HEK293 (cell line): Measurements from ENCODE around the gene LGI1.

ENCODE experiments used
- CTCF ChIA-PET: fragments of 350-600 bp; formaldehyde crosslinking; extraction: SDS; loops from one replicate; lab custom pipeline; 2021; ENCODE audit warnings: antibody characterized with exemption; lab: Yijun Ruan, JAX
- POLR2A ChIA-PET: fragments of 300-600 bp; formaldehyde crosslinking; extraction: SDS; loops from one replicate; lab custom pipeline; 2020; ENCODE audit warnings: antibody characterized with exemption, inconsistent platforms; lab: Yijun Ruan, JAX
- H3K27ac ChIP-seq: fragments of 200-500 bp; sonication (Bioruptor generic); 2 replicates; pipeline ENCODE4 v1.5.1; 2014; ENCODE audit warnings: low read depth, low read length, control low read depth, inconsistent platforms; ENCODE audit errors: extremely low read depth
- H3K36me3 ChIP-seq, 2 experiments: fragments of 200-500 bp in 1 of 2; sonication (Bioruptor generic) in 1 of 2; 1 replicate in 1 of 2; 2 replicates in 1 of 2; pipeline ENCODE4 v1.5.1; 2014 to 2017; ENCODE audit warnings: inconsistent platforms in 2 of 2, low read length in 2 of 2; ENCODE audit not compliant: control insufficient read depth in 2 of 2, insufficient read depth in 1 of 2
- H3K4me1 ChIP-seq: fragments of 200-500 bp; sonication (Bioruptor generic); 2 replicates; pipeline ENCODE4 v1.5.1; 2014; ENCODE audit warnings: mild to moderate bottlenecking, low read length, inconsistent platforms; ENCODE audit not compliant: control insufficient read depth, insufficient read depth
- H3K4me3 ChIP-seq: 2 replicates; pipeline ENCODE4 v1.5.1; 2011; ENCODE audit warnings: low read depth, mild to moderate bottlenecking, control low read depth, low read length, moderate library complexity
- H3K9me3 ChIP-seq: fragments of 200-500 bp; sonication (Bioruptor generic); 2 replicates; pipeline ENCODE4 v1.5.1; 2014; ENCODE audit warnings: low read depth, low read length, inconsistent platforms; ENCODE audit not compliant: control insufficient read depth, insufficient read depth
- EGR2 ChIP-seq: fragments of 450-650 bp; formaldehyde crosslinking; IDR thresholded peaks from 2 replicates; pipeline ENCODE4 v1.5.1; 2016; ENCODE audit warnings: low read depth, missing biosample characterization, missing genetic modification characterization
- HOXC10 ChIP-seq: sonication (generic); formaldehyde crosslinking; IDR thresholded peaks from 2 replicates; pipeline ENCODE4 v1.8.1; 2023; ENCODE audit warnings: mild to moderate bottlenecking, missing genetic modification reagents
- IKZF3 ChIP-seq: fragments of 450-650 bp; IDR thresholded peaks from 2 replicates; pipeline ENCODE4 v1.5.0; 2018; ENCODE audit warnings: missing biosample characterization, mild to moderate bottlenecking, missing genetic modification characterization, moderate library complexity
- KLF1 ChIP-seq: fragments of 450-650 bp; formaldehyde crosslinking; IDR thresholded peaks from 2 replicates; pipeline ENCODE4 v1.5.1; 2016; ENCODE audit warnings: missing biosample characterization, missing genetic modification characterization
- KLF16 ChIP-seq: fragments of 450-650 bp; formaldehyde crosslinking; IDR thresholded peaks from 2 replicates; pipeline ENCODE4 v1.5.1; 2017; ENCODE audit warnings: missing biosample characterization, missing genetic modification characterization
- OVOL3 ChIP-seq: fragments of 450-650 bp; formaldehyde crosslinking; IDR thresholded peaks from 2 replicates; pipeline ENCODE4 v1.5.1; 2016; ENCODE audit warnings: missing biosample characterization, missing genetic modification characterization
- PRDM1 ChIP-seq: fragments of 450-650 bp; formaldehyde crosslinking; IDR thresholded peaks from 2 replicates; pipeline ENCODE4; 2016; ENCODE audit warnings: missing biosample characterization, missing genetic modification characterization
- SCRT1 ChIP-seq: fragments of 450-650 bp; formaldehyde crosslinking; IDR thresholded peaks from 2 replicates; pipeline ENCODE4 v1.5.1; 2016; ENCODE audit warnings: missing biosample characterization, missing genetic modification characterization, borderline replicate concordance
- SP2 ChIP-seq: fragments of 450-650 bp; formaldehyde crosslinking; IDR thresholded peaks from 2 replicates; pipeline ENCODE4 v1.5.1; 2016; ENCODE audit warnings: missing biosample characterization, missing genetic modification characterization
- SP7 ChIP-seq: fragments of 450-650 bp; formaldehyde crosslinking; IDR thresholded peaks from 2 replicates; pipeline ENCODE4 v1.5.1; 2016; ENCODE audit warnings: missing biosample characterization, missing genetic modification characterization
- ZBTB1 ChIP-seq: fragments of 450-650 bp; formaldehyde crosslinking; IDR thresholded peaks from 2 replicates; pipeline ENCODE4 v1.5.1; 2016; ENCODE audit warnings: missing biosample characterization, missing genetic modification characterization
- ZBTB20 ChIP-seq: fragments of 450-650 bp; formaldehyde crosslinking; IDR thresholded peaks from 2 replicates; pipeline ENCODE4 v1.5.1; 2016; ENCODE audit warnings: missing biosample characterization, missing genetic modification characterization
- ZNF114 ChIP-seq: fragments of 450-650 bp; formaldehyde crosslinking; IDR thresholded peaks from 2 replicates; pipeline ENCODE4 v1.5.0; 2017; ENCODE audit warnings: missing biosample characterization, missing genetic modification characterization
- ZNF133 ChIP-seq: fragments of 450-650 bp; formaldehyde crosslinking; IDR thresholded peaks from 2 replicates; pipeline ENCODE4 v1.5.1; 2016; ENCODE audit warnings: missing biosample characterization, missing genetic modification characterization
- ZNF169 ChIP-seq: fragments of 450-650 bp; formaldehyde crosslinking; IDR thresholded peaks from 2 replicates; pipeline ENCODE4 v1.5.1; 2016; ENCODE audit warnings: missing biosample characterization, missing genetic modification characterization
- ZNF24 ChIP-seq: fragments of 450-650 bp; formaldehyde crosslinking; IDR thresholded peaks from 2 replicates; pipeline ENCODE4 v1.5.1; 2016; ENCODE audit warnings: missing biosample characterization, missing genetic modification characterization
- ZNF274 ChIP-seq, 2 experiments: fragments of 200-500 bp in 1 of 2; fragments of 450-650 bp in 1 of 2; sonication (Bioruptor generic) in 1 of 2; formaldehyde crosslinking in 1 of 2; IDR thresholded peaks; 2 replicates each; pipeline versions ENCODE4 v1.5.1 to v1.6.1; 2014 to 2016; ENCODE audit warnings: borderline replicate concordance in 1 of 2, inconsistent platforms in 1 of 2, low read length in 1 of 2, missing biosample characterization in 1 of 2, missing genetic modification characterization in 1 of 2
- ZNF335 ChIP-seq: fragments of 450-650 bp; formaldehyde crosslinking; conservative IDR thresholded peaks from 2 replicates; pipeline ENCODE4 v1.5.1; 2016; ENCODE audit warnings: missing biosample characterization, missing genetic modification characterization
- ZNF366 ChIP-seq: fragments of 450-650 bp; formaldehyde crosslinking; conservative IDR thresholded peaks from 2 replicates; pipeline ENCODE4 v1.5.1; 2016; ENCODE audit warnings: missing biosample characterization, missing genetic modification characterization
- ZNF426 ChIP-seq: fragments of 450-650 bp; formaldehyde crosslinking; IDR thresholded peaks from 2 replicates; pipeline ENCODE4 v1.5.1; 2017; ENCODE audit warnings: missing biosample characterization, missing genetic modification characterization, mild to moderate bottlenecking, inconsistent platforms, moderate library complexity
- ZNF510 ChIP-seq: fragments of 450-650 bp; formaldehyde crosslinking; IDR thresholded peaks from 2 replicates; pipeline ENCODE4 v1.5.1; 2018; ENCODE audit warnings: mild to moderate bottlenecking, missing genetic modification characterization, missing biosample characterization; ENCODE audit not compliant: insufficient replicate concordance
- ZNF529 ChIP-seq: fragments of 450-650 bp; formaldehyde crosslinking; IDR thresholded peaks from 2 replicates; pipeline ENCODE4 v1.5.1; 2017; ENCODE audit warnings: missing genetic modification characterization, missing biosample characterization; ENCODE audit not compliant: insufficient replicate concordance
- ZNF544 ChIP-seq: fragments of 450-650 bp; formaldehyde crosslinking; IDR thresholded peaks from 2 replicates; pipeline ENCODE4 v1.5.0; 2017; ENCODE audit warnings: missing biosample characterization, missing genetic modification characterization
- ZNF548 ChIP-seq: fragments of 450-650 bp; formaldehyde crosslinking; IDR thresholded peaks from 2 replicates; pipeline ENCODE4 v1.5.1; 2016; ENCODE audit warnings: missing biosample characterization, missing genetic modification characterization
- ZNF768 ChIP-seq: fragments of 450-650 bp; formaldehyde crosslinking; IDR thresholded peaks from 2 replicates; pipeline ENCODE4 v1.5.1; 2018; ENCODE audit warnings: missing biosample characterization, mild to moderate bottlenecking, missing genetic modification characterization
- ZNF777 ChIP-seq: fragments of 450-650 bp; formaldehyde crosslinking; IDR thresholded peaks from 2 replicates; pipeline ENCODE4 v1.5.1; 2017; ENCODE audit warnings: missing biosample characterization, missing genetic modification characterization, borderline replicate concordance
- ZNF837 ChIP-seq: fragments of 450-650 bp; formaldehyde crosslinking; IDR thresholded peaks from 2 replicates; pipeline ENCODE4 v1.5.1; 2016; ENCODE audit warnings: missing biosample characterization, missing genetic modification characterization
- ZSCAN16 ChIP-seq: fragments of 450-650 bp; formaldehyde crosslinking; IDR thresholded peaks from 2 replicates; pipeline ENCODE4 v1.5.1; 2016; ENCODE audit warnings: missing biosample characterization, missing genetic modification characterization
- TF ChIP-seq, protein P1 (sequence below): fragments of 450-650 bp; formaldehyde crosslinking; IDR thresholded peaks from 2 replicates; pipeline ENCODE4 v1.5.1; 2016; ENCODE audit warnings: missing biosample characterization, missing genetic modification characterization
- TF ChIP-seq, protein P2 (sequence below): fragments of 450-650 bp; formaldehyde crosslinking; IDR thresholded peaks from 2 replicates; pipeline ENCODE4 v1.5.1; 2016; ENCODE audit warnings: missing biosample characterization, missing genetic modification characterization

Gene LGI1

GRCh38 chr10:93804200-93804599, 46.5 kb downstream of the LGI1 start:
- TF ChIP-seq ZSCAN16 (no peak), ZBTB1 (tag by site-specific recombination) (no peak), ZNF837 (tag by site-specific recombination) (no peak), ZBTB20 (no peak)
- TF ChIP-seq, protein P1, sequence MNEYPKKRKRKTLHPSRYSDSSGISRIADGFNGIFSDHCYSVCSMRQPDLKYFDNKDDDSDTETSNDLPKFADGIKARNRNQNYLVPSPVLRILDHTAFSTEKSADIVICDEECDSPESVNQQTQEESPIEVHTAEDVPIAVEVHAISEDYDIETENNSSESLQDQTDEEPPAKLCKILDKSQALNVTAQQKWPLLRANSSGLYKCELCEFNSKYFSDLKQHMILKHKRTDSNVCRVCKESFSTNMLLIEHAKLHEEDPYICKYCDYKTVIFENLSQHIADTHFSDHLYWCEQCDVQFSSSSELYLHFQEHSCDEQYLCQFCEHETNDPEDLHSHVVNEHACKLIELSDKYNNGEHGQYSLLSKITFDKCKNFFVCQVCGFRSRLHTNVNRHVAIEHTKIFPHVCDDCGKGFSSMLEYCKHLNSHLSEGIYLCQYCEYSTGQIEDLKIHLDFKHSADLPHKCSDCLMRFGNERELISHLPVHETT: no peak
- TF ChIP-seq, all 188 proteins: peak for 0
- no peak overlapping the region for H3K4me3 ChIP-seq
- no peak overlapping the region for H3K27ac ChIP-seq
- H3K36me3 ChIP-seq: no peaks in the 10 kb centered on the region
- no peaks in the 10 kb centered on the region for H3K4me1 ChIP-seq
- ChIA-PET POLR2A (no interaction called here), CTCF (interaction anchor here (1.0 to 6.6 kb wide), 4 partner anchors 10 to 58 kb away, joined by 3 to 48 read pairs (median 24); no protein-coding TSS in a partner anchor)
- H3K9me3 ChIP-seq: no peaks in the 10 kb centered on the region

DNA sequence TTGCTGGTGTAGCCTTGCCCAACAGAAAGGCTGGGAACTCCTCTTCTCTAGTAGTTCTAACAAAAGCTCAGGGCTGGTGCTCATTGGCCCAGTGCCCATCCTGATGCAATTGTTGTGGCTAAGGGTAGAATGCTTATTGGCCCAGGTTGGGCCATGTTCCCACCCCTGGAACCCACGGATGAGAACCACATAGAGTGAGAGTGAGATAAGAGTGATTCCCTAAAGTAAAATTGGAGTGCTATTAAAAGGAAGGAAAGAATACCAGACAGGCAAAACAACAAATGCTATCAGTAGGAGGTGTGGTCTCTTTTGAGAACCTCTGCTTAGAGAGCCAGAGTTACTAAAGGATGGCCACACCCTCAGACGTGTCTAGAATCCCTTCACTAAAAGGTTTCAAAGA, 49.2 kb downstream of the LGI1 start:
- Histone ChIP-seq H3K27ac (no peak overlapping the region), H3K9me3 (no peaks in the 10 kb centered on the region), H3K4me1 (no peaks in the 10 kb centered on the region), H3K4me3 (no peak overlapping the region), H3K36me3 (no peaks in the 10 kb centered on the region)
- TF ChIP-seq SP7 (tag by site-specific recombination): no peak
- TF ChIP-seq ZNF529 (tag by site-specific recombination): no peak
- no peak for TF ChIP-seq OVOL3
- TF ChIP-seq ZNF768 (tag by site-specific recombination): no peak
- 0 out of 2 replicates have a peak, but pooled peaks have one; percentile 22 for TF ChIP-seq KLF16 (tag by site-specific recombination)
- peak; percentile 60; the same call in 1 of the 2 replicates for TF ChIP-seq ZNF335 (tag by site-specific recombination)
- TF ChIP-seq KLF1: peak; percentile 40
- peak; percentile 58 for TF ChIP-seq ZNF133 (tag by site-specific recombination)
- ChIA-PET POLR2A (interaction anchor here (0.6 to 0.8 kb wide), 3 partner anchors 8 to 311 kb away, joined by 3 to 4 read pairs (median 3); partner anchors contain the start of gene FRA10AC1), CTCF (interaction anchor here (0.6 to 6.6 kb wide), 6 partner anchors 8 to 268 kb away, joined by 3 to 48 read pairs (median 4); no protein-coding TSS in a partner anchor)

GRCh38 chr10:93807371-93807770, 49.6 kb downstream of the LGI1 start:
- no peak overlapping the region for H3K4me3 ChIP-seq
- ChIA-PET POLR2A (interaction anchor here (0.6 to 0.8 kb wide), 3 partner anchors 105 to 312 kb away, joined by 3 read pairs; partner anchors contain the start of gene FRA10AC1), CTCF (interaction anchor here (0.6 to 6.6 kb wide), 5 partner anchors 7 to 84 kb away, joined by 3 to 48 read pairs (median 5); no protein-coding TSS in a partner anchor)
- no peak overlapping the region for H3K27ac ChIP-seq
- H3K36me3 ChIP-seq: no peaks in the 10 kb centered on the region
- no peaks in the 10 kb centered on the region for H3K9me3 ChIP-seq
- no peaks in the 10 kb centered on the region for H3K4me1 ChIP-seq
- TF ChIP-seq ZNF114 (no peak), IKZF3 (tag by site-specific recombination) (no peak), ZNF366 (no peak), ZNF548 (tag by site-specific recombination) (no peak), ZNF510 (tag by site-specific recombination) (no peak), ZNF24 (tag by site-specific recombination) (no peak), ZNF274 (IDR thresholded peaks at IDR 0.05; ENCODE audit: low read length) (no peak), ZNF274 (tag by site-specific recombination; IDR thresholded peaks at IDR 0.05; ENCODE audit: borderline replicate concordance) (no peak), SCRT1 (tag by site-specific recombination) (no peak), EGR2 (no peak), PRDM1 (no peak), ZNF335 (tag by site-specific recombination) (no peak), HOXC10 (CRISPR knock-in tag) (no peak), ZNF426 (tag by site-specific recombination) (no peak), SP2 (tag by site-specific recombination) (no peak), ZNF169 (tag by site-specific recombination) (no peak), ZNF777 (tag by site-specific recombination) (no peak), ZNF544 (no peak)
- TF ChIP-seq, protein P2, sequence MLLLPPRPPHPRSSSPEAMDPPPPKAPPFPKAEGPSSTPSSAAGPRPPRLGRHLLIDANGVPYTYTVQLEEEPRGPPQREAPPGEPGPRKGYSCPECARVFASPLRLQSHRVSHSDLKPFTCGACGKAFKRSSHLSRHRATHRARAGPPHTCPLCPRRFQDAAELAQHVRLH: no peak
